ENCODE data around the gene NFKBIA. TPM values are rescaled to one million over a fixed set of nuclear protein-coding genes. Genes with fewer than 3 reads are reported as not detected.
A peak's percentile ranks its signal among the peaks of the same experiment; 100 is the strongest.
"Not testable (repeated sequence)": the region's sequence is repeated elsewhere in the genome, so short reads cannot be mapped to it uniquely, and the experiment has no call there.

Gene NFKBIA
- total and polyA plus RNA-seq, 7 donors, result 95.5 to 340 (median 258) TPM

DNA sequence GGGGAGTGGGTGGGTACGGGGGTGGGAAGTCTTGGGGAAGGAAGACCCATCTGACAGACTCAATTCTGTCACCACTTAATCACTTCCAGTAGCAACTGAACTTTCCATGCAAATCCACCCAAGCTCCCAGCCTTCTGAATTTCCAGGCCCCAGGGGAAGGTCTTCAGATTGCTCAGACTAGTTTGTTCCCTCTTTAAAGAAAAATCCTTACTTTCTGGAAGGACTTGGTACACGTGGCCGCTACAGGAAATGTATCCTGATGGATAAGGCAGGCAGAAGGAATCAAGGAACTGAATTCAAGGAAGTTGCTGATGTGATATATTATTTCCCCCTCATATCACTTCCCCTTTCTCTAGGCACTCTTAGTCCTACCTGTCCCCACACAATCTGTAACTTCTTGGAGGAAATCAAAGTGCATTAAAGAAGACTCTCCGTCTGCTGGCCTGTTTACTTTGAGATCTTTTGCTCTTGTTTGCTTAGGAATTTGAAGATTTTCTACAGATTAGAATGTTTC, 6.4 kb downstream of the NFKBIA start:
- 25 to 30% methylated on average over 4 of the region's 4 CpGs for WGBS, 2 donors
- no peak for DNase-seq
- H3K4me3 ChIP-seq, result no peak overlapping the region
- TF ChIP-seq, protein P1, sequence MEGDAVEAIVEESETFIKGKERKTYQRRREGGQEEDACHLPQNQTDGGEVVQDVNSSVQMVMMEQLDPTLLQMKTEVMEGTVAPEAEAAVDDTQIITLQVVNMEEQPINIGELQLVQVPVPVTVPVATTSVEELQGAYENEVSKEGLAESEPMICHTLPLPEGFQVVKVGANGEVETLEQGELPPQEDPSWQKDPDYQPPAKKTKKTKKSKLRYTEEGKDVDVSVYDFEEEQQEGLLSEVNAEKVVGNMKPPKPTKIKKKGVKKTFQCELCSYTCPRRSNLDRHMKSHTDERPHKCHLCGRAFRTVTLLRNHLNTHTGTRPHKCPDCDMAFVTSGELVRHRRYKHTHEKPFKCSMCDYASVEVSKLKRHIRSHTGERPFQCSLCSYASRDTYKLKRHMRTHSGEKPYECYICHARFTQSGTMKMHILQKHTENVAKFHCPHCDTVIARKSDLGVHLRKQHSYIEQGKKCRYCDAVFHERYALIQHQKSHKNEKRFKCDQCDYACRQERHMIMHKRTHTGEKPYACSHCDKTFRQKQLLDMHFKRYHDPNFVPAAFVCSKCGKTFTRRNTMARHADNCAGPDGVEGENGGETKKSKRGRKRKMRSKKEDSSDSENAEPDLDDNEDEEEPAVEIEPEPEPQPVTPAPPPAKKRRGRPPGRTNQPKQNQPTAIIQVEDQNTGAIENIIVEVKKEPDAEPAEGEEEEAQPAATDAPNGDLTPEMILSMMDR (IDR thresholded peaks at IDR 0.05), result no peak
- TF ChIP-seq EP300 (IDR thresholded peaks at IDR 0.05), result no peak
- TF ChIP-seq POLR2A (IDR thresholded peaks at IDR 0.05), result no peak
- peak in 1 of 4 donors; percentile 26 for TF ChIP-seq POLR2AphosphoS5 (IDR thresholded peaks at IDR 0.05)
- no peaks in the 10 kb centered on the region for H3K9me3 ChIP-seq
- H3K4me1 ChIP-seq, result peaks cover 0 to 62% (median 48%) of the 10 kb centered on the region in 4 donors
- intact Hi-C loops (cut with DNase I), result no loop called here
- peak overlapping the region; percentile 72 to 100 (median 98) for H3K27ac ChIP-seq
- H3K36me3 ChIP-seq, result peaks cover 24 to 55% (median 33%) of the 10 kb centered on the region in 4 donors
- H3K27me3 ChIP-seq, result no peaks in the 10 kb centered on the region

DNA sequence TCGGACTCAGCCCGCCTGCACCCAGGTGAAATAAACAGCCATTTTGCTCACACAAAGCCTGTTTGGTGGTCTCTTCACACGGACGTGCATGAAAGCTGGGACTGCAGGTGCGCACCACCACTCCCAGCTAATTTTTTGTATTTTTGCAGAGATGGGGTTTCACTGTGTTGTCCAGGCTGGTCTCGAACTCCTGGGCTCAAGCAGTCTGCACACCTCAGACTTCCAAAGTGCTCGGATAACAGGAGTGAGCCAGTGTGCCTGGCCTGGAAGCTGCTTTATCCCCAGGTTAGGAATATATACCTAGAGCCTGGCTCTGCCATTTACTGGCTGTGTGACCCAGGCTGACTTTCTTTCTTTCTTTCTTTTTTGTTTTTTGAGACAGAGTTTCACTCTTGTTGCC, 7.9 kb downstream of the NFKBIA start:
- H3K9me3 ChIP-seq; H3K27me3 ChIP-seq; H3K4me3 ChIP-seq; DNase-seq; intact Hi-C loops (cut with DNase I): not testable (repeated sequence)
- Histone ChIP-seq H3K36me3 (peaks cover 9 to 40% (median 18%) of the 10 kb centered on the region in 4 donors), H3K27ac (peak overlapping the region in 1 of 4 donors; percentile 100), H3K4me1 (peaks cover 0 to 49% (median 42%) of the 10 kb centered on the region in 4 donors)
- 84 to 93% methylated on average over 7 of the region's 7 CpGs for WGBS, 2 donors

DNA sequence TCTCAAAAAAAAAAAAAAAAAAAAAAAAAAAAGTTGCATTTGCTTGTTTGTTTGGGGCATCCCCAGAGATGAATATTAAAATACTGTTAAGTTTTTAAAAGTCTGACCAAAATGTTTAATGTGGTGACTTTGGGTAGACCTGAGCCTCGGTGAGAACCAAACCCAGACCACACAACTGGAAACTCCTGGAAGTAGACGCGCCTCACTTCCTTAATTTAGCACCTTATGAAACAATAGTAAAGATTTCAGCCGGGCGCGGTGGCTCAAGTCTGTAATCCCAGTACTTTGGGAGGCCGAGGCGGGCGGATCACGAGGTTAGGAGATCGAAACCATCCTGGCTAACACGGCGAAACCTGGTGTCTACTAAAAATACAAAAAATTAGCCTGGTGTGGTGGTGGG, 9.3 kb downstream of the NFKBIA start:
- Histone ChIP-seq H3K4me1 (peaks cover 0 to 36% (median 32%) of the 10 kb centered on the region in 4 donors), H3K27me3 (no peaks in the 10 kb centered on the region), H3K4me3 (no peak overlapping the region), H3K27ac (no peak overlapping the region), H3K9me3 (no peaks in the 10 kb centered on the region), H3K36me3 (peaks cover 0 to 27% (median 5%) of the 10 kb centered on the region in 4 donors)
- DNase-seq, result no peak
- intact Hi-C loops (cut with DNase I), result no loop called here
- 82 to 91% methylated on average over 13 of the region's 13 CpGs for WGBS, 2 donors
- TF ChIP-seq EP300 (IDR thresholded peaks at IDR 0.05) (no peak), POLR2AphosphoS5 (IDR thresholded peaks at IDR 0.05) (no peak)

DNA sequence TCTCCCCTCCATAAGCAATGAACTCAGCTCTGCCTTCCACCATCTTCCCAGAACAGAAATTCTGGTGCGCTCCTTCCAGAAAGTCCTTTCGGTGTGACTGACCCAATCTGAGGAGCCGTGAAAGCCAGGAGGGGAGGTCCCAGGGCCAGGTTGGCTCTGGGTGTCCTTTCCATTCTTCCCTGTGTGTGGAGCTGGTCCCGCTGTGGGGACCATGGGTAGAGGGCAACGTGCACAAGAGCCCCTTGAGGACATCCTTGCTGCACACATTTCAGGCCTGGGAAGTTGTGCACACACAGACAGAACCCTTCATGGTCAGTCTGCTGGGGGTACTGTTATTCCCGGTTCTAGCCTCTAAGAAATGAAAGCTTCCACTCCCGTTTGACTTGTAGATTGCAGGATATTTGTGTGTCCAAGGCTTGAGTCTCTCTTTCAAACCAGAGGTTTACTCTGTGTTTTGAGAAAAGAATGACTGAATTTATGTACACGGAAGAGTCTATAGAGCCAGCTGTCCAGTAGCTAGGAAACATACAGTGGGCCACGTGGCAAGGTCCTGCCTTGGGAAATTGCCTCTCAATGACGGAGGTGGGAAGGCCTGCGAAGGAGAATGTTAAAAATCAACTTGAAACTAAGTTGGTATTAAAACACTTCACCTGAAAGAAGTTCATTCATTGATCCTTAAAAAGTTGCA, 10.1 kb downstream of the NFKBIA start:
- no peak overlapping the region for H3K4me3 ChIP-seq
- no peaks in the 10 kb centered on the region for H3K27me3 ChIP-seq
- DNase-seq, result no peak
- intact Hi-C loops (cut with DNase I), result loop anchor here (1.0 kb wide), 1 partner anchor 8 kb away; no protein-coding TSS in a partner anchor
- peak overlapping the region; percentile 56 to 67 (median 60) for H3K27ac ChIP-seq
- peaks cover 0 to 28% (median 26%) of the 10 kb centered on the region in 4 donors for H3K4me1 ChIP-seq
- WGBS, 2 donors, result 91 to 93% methylated on average over 11 of the region's 11 CpGs
- no peaks in the 10 kb centered on the region for H3K9me3 ChIP-seq
- peaks cover 0 to 19% (median 0%) of the 10 kb centered on the region in 4 donors for H3K36me3 ChIP-seq
- TF ChIP-seq POLR2AphosphoS5 (IDR thresholded peaks at IDR 0.05) (no peak), POLR2A (IDR thresholded peaks at IDR 0.05) (no peak), EP300 (IDR thresholded peaks at IDR 0.05) (no peak)
- TF ChIP-seq, protein P1 (IDR thresholded peaks at IDR 0.05), result no peak

DNA sequence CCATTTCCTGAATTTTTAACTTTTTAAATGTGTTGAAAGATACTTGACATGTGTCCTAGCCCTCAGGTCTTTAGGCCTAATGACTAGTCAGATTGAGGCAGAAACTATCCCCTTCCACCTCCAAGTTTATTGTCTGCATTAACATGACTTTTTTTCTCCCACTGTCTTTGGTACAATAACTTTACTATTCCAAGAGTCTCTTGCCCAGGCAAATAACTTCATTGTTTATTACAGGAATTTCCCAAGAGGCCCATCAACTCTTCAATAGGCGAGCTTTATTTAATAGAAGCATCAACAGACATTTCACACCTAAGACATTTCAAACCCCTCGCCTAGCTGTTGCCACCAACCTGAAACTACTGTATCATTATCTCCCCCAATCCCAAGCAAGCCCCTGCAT, 10.7 kb downstream of the NFKBIA start:
- Histone ChIP-seq H3K27me3 (no peaks in the 10 kb centered on the region), H3K27ac (peak overlapping the region; percentile 56 to 67 (median 60)), H3K9me3 (no peaks in the 10 kb centered on the region), H3K4me3 (no peak overlapping the region), H3K36me3 (peaks cover 0 to 12% (median 0%) of the 10 kb centered on the region in 4 donors), H3K4me1 (peaks cover 0 to 23% (median 20%) of the 10 kb centered on the region in 4 donors)
- intact Hi-C loops (cut with DNase I), result loop anchor here (1.0 kb wide), 1 partner anchor 8 kb away; no protein-coding TSS in a partner anchor
- DNase-seq, result no peak
- WGBS, 2 donors, result 80 to 84% methylated on average over 2 of the region's 2 CpGs
- no peak for TF ChIP-seq POLR2AphosphoS5 (IDR thresholded peaks at IDR 0.05)
- no peak for TF ChIP-seq POLR2A (IDR thresholded peaks at IDR 0.05)
- no peak for TF ChIP-seq EP300 (IDR thresholded peaks at IDR 0.05)
- TF ChIP-seq, protein P1 (IDR thresholded peaks at IDR 0.05), result no peak

Measured in sigmoid colon (tissue), 7 donors.